ENCODE data around the gene CPT2.
"Not testable (repeated sequence)": the region's sequence is repeated elsewhere in the genome, so short reads cannot be mapped to it uniquely, and the experiment has no call there.

The CPT2 gene

GRCh38 chr1:53182716-53183094 is 13.9 kb upstream of the CPT2 start:
- no peak for DNase-seq

DNA sequence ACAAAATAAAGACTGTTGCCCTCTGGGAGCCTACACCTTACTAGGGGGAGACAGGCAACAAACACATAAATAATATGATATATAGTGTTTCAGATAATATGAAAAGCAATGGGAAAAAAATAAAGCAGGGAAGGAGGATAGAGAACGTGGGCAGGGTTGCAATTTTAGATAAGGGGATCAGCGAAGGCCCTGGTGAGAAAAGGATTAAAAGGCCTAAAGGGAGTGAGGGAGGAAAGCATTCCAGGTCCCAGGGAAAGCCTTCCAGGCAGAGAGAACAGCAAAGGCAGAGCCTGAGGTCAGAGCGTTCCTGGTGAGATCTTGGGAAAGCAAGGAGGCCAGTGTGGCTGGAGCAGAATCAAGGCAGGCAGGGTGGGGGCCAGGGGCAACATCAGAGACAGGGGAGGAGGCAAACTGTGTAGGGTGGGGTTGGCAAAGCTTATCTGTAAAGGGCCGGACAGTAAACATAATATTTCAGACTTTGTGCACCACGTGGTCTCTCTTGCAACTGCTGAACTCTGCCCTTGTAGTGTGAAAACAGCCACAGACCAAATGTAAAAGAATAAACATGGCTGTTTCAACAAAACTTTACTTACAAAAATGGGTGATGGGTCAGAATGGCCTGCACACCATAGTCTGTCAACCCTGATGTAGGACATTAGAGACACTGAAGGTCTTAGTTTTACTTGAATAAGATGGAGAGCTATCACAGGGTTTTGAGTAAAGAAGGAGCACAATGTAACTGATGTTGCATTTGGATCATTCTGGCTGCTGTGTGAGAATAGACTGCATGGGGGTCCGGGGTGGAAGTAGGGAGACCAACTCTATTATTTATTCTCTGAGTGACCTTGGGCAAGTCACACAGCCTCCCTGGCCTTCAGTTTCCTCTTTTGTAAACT is 13.3 kb upstream of the CPT2 start:
- no peak for DNase-seq

DNA sequence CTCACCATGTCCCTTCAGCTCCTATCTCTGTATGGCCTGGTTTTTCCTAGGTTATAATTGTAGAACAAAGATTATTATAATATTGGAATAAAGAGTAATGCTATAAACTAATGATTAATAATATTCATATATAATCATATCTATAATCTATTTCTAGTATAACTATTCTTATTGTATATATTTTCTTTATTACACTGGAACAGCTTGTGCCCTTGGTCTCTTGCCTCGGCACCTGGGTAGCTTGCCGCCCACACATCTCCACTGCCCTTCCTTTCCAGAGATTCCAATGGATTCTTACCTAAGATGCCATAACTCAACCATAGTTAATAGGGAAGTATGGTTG is 10.7 kb upstream of the CPT2 start:
- DNase-seq: not testable (repeated sequence)

- DNase-seq: no peak
Measured at GRCh38 chr1:53186533-53186932, 10.1 kb upstream of the CPT2 start.

DNA sequence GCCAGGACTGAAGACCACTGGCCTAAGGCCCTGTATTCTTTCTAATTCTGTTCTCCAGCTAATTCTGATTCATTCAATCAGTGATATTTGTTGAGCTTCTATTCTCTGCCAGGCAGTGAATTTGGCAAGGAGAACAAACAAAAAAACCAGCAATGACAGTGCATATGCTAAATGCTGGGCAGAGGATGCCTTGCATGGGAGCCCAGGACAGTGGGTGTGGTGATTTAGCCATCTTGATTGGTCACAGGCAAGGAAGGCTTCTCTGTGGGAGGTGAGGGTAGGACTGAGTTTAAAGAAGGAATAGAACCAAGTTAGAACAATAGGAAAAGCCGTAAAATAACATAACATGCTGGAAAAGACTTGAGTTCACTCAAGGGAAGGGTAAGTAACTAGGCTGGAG is 9.2 kb upstream of the CPT2 start:
- DNase-seq: no peak

DNA sequence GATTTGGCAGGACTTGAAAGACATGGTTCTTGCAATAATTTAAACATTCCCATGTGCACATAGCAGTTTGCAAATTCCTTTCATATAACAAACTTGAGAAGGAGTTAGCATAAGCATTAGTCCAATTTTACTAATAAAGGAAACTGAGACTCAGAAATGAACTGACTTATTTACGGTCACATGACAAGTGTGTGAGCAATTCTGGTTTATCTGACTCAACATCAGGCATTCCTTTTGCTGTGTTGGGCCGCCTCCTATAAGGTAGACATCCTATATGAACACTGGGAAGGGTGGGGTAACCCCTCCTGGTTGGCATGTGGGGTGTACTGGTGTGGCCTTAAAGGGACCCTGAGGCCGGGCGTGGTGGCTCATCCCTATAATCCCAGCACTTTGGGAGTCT is 8.5 kb upstream of the CPT2 start:
- no peak for DNase-seq

DNA sequence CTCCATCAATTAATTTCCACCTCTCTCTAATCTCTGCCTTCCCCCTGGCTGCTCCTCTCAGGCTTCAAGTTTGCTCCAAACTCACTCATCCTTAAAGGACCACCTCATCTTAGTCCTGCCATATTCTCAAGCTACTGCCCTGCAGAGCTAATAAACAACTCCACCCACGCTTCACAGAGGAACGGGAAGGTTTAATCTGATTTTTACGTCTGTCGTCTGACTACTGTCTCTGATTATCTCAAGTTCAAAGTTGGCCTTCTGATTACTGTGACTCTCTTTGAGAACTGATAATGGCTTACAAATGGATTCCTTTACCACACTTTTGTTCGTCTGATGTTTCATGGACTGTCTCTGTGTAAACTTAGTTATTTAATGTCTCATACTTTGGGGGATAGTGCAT is 7.6 kb upstream of the CPT2 start:
- DNase-seq: no peak

DNA sequence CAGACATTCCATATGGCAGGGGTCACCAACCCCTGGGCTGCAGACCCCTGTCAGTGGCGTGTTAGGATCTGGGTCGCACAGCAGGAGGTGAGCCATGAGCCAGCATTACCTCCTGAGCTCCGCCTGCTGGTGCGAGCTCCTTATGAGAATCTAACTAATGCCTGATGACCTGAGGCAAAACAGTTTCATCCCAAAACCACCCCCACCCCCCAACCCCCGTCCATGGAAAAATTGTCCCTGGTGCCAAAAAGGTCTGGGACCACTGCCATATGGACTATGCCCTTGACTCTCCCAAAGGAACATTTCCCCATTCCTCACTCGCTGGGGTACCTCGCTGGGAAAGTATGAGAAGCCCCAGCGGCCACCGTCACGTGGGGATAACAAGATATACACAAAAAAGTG is 6.4 kb upstream of the CPT2 start:
- no peak for DNase-seq

DNA sequence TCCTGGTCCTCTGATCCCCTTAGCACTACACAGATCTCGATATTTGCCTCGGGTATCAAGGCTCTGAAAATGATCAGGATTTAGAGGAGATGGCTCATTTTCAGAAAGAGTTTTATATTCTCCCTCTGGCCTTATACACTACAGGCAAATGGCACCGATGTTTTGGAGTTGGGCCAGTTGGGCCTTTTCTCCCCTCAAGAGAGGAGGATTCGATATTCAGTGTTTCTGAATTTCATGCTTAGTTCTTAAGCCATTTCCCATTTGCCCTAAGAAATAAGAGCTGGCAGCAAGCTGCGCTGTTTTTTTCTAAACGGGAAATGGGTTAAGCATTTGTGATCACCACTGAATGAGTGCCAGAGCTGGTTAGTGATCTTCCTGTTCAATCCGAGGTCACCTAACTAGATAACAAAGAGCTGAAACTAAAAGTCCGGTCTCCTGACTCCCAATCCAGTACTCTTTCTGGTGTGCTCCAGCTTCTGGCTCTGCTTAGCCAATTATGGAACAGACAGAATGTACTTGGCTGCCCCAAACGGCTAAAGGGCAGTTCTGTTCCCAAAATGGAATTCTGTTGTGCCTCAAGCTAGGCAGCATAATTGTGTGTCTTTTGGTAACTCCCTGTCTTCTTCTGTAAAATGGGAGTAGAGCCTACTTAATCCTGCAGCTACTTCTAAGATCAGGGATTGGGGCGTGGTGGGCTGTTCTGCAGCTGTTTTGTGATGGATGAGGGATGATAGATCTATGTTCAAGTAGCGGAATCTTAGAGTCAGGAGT is 1.2 kb upstream of the CPT2 start:
- DNase-seq: no peak

- DNase-seq: no peak
Measured at GRCh38 chr1:53196017-53196484, 573 bp upstream of the CPT2 start.

DNA sequence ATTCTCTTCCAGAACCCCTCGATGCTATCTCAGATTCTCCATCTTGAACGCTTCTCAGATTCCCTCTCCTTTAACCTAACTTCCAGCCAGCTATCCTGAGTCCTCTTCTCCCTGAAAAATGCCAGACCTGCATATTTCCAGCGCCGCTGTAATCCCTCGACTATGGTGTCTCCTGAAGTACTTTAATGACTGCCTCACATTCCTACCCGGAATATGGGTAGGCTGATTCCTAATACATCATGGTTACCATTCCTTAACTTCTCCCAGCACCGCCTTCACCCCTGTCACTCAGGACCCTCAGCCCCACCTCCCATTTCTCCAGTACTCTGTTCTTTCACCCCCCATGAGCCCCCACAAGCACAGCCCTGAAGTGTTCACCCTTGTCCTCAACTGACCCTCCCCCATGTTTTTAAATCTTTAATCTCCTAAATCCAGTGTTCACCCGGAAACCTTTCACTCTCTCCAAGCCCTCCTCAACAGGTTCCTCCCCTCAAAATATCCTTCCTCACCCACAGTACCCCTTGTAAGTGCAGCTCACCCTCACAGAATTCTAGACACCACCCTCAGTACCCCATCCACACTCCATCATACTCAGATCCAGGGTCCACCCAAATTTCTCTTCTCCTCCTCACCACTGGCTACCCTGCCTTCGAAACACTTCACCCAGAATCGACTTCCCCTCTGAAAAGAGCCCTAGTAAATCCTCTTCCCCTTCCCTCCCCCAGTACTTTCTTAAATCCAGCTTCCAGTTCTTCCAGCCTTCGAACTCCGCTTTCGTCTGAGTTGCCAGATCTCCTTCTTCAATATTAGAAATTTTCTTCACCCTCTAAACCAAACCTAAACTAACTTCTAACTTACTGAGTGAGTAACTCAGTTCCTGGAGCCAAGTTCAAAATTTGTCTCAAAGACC is 922 bp downstream of the CPT2 start:
- no peak for DNase-seq

- no peak for DNase-seq
Measured at GRCh38 chr1:53198241-53198651, 1.6 kb downstream of the CPT2 start.

GRCh38 chr1:53203466-53203865 is 6.8 kb downstream of the CPT2 start:
- no peak for DNase-seq

DNA sequence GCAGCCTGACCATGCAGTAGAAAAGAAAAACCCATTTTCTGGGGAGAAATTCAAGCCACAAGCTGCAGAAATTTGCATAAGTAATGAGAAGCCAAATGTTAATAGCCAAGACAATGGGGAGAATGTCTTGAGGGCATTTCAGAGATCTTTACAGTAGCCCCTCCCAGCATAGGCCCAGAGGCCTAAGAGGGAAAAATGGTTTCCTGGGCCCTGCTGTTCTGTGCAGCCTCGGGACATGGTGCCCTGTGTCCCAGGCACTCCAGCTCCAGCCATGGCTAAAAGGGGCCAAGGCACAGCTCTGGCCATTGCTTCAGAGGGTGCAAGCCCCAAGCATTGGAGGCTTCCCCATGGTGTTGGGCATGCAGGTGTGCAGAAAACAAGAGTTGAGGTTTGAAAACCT is 8.9 kb downstream of the CPT2 start:
- DNase-seq: not testable (repeated sequence)

DNA sequence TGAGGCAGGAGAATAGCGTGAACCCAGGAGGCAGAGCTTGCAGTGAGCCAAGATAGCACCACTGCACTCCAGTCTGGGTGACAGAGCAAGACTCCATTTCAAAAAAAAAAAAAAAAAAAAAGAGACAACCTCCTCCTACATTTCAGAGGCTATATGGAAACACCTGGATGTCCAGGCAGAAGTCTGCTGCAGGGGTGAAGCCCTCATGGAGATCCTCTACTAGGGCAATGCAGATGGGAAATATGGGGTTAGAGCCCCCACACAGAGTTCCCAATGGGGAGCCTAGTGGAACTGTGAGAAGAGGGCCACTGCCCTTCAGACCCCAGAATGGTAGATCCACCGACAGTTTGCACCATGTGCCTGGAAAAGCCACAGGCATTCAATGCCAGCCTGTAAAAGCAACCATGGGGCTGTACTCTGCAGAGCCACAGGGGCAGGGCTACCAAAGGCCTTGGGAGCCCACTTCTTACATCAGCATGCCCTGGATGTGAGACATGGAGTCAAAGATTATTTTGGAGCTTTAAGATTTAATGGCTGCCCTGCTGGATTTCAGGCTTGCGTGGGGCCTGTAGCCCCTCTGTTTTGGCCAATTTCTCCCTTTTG is 9.6 kb downstream of the CPT2 start:
- DNase-seq: not testable (repeated sequence)

DNA sequence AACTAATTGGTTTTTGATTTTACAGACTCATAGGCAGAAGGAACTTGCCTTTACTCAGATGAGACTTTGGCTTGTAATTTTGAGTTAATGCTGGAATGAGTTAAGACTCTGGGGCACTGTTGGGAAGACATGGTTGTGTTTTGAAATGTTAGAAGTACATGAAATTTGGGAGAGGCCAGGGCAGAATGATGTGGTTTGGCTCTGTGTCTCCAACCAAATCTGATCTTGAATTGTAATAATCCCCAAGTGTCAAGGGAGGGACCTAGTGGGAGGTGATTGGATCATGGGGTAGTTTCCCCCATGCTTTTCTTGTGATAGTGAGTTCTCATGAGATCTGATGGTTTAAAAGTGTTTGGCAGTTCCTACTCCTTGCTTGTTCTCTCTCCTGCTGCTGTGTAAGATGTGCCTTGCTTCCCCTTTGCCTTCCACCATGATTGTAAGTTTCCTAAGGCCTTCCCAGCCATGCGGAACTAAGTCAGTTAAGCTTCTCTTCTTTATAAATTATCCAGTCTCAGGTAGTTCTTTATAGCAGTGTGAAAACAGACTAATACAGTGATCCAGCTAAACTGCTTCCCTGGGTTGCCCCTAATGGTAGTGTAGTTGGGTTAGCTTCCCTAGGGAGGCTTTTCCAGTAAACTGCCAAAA is 10.2 kb downstream of the CPT2 start:
- DNase-seq: no peak

- DNase-seq: no peak
Measured at GRCh38 chr1:53207726-53208125, 11.1 kb downstream of the CPT2 start.

- DNase-seq: no peak
Measured at GRCh38 chr1:53210352-53210751, 13.7 kb downstream of the CPT2 start.

- no peak for DNase-seq
Measured at GRCh38 chr1:53210954-53211353, 14.3 kb downstream of the CPT2 start.

DNA sequence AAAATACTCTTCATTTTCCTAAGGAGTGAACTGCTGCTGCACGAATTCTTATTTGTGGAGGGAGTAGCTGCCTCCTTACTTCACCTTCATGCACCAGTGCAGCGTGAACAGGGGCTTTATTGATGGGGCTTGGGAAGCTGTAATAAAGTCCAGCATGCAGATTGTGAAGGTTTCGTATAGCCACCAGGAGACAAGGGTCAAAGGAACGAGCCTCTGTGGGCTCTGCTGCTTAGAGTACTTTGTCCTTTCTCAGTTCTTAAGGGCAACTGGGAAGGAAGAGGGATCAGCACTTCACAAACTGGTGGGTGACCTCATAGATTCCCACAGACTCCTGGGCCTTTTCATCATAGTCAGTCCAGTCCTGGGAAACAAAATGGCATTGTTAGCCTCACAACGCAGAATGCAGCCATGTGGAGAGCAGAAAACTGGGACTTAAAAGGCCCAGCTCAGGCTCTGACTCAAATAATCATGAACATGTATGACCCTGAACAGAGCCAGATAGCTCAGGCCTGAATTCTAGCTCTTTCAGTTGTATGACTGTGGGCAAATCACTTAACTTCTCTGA is 17.8 kb downstream of the CPT2 start:
- DNase-seq: no peak

DNA sequence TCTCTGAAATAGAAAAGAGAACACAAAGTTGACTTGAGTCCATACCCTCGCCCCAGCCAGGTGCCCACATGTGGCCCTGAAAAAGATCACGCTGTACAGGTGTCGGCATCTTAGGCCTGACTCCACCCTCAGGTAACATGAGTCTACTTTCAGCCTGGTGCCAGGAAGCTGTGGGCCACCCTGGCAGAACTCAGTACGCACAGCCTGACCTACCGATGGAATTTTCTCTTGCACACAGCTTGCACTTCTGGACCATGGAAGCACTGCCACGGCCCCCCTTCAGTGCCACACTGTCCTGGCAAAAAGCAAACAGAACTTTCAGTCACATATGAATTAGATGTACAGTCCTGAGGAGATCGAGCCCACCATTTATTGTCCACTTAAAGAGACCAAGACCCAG is 21.6 kb downstream of the CPT2 start:
- no peak for DNase-seq

- DNase-seq: no peak
Measured at GRCh38 chr1:53219711-53220110, 23.1 kb downstream of the CPT2 start.

Data from NCI-H2081 (cell line).